CD4-positive, alpha-beta T cell treated with Interleukin-4 for 4 hours (primary cell): ENCODE results near the gene MROH9.
"Not testable (repeated sequence)": the region's sequence is repeated elsewhere in the genome, so short reads cannot be mapped to it uniquely, and the experiment has no call there.

Experiments used
- DNase-seq: peaks from one replicate; pipeline ENCODE4 v3.0.0-alpha.2; 2020

Gene MROH9

GRCh38 chr1:170935231-170935630 is at the start of gene MROH9:
TSS of gene MROH9 (plus strand) at chr1:170935534. CDS start at chr1:170945557, 10,023 bp downstream.
- no peak for DNase-seq

DNA sequence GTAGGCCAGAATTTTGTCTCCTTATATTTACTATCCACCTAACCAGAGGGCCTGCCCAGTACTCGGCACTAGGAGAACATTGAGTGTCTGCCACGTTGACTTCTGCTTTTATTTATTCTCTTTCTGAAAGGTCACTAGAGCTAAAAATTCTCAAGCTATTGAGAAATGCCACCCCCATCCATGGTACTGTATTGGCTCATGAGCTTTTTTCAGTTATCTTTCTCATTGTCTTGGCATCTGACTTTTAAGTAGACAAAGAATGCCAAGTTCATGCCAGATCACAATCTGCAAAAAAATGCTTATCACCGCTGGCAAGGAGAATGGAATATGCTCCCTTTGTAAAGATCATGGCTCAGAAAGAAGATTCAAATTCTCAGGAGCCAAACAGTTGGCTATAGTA is 49.8 kb upstream of the MROH9 start:
- no peak for DNase-seq

GRCh38 chr1:170886460-170886859 is 48.9 kb upstream of the MROH9 start:
- no peak for DNase-seq

GRCh38 chr1:170887726-170888125 is 47.6 kb upstream of the MROH9 start:
- DNase-seq = no peak

- DNase-seq = no peak
Measured at GRCh38 chr1:170891872-170892271, 43.5 kb upstream of the MROH9 start.

GRCh38 chr1:170893655-170894297 is 41.6 kb upstream of the MROH9 start:
- DNase-seq = no peak

DNA sequence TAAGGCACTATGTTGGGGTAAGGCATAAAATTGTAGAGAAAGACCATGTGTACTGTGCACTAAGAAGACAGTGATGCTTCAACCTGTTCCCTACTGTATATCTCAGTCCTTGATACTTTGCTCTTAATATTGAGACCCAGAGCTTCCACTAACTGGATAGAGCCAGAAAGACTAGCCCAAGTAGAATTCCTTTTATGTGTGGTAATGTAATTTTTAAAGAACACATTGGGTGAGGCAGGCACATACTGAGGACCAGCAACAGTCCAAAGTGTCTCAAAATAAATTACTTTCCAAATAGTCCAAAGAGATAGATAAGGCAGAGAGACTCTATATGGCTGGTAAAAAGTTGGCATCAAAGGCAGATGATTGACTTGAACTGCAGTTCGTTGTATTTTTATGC is 31.4 kb upstream of the MROH9 start:
- no peak for DNase-seq

DNA sequence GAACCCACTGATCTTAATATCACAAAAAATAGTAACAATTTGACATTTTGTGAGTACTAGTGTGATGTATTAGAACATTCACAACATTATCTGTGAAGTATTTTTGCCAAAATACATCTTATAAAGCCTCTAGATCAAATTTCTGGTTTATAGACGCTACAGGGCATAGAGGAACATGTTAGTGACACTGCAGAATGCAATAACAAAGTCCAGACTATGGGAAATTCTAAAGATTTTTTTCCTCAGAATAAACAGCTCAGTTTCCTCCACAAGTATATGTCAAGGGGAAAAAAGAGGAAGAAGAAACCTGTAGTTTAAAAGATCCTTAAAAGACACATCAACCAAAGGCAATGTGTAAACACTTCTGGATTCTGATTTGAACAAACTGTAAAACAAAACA is 26.4 kb upstream of the MROH9 start:
- DNase-seq = no peak

DNA sequence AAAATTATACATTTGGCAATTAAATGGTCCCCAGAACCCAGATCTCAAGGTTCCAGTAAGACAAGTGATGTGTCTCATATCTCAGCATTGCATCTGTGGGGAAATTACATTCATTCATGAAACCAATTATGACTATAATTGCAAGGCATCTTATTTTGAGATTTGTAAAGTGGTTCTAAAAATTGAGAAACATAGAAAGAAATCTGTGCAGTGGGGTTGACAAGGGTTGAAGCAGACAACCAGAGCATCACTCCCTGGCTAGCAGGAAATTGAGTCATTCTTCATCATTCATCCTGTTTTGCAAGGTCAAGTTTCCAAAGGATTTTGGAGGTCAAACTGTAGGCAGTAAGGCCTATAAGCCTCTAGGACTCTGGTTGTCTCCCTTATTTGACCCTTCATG is 25.1 kb upstream of the MROH9 start:
- DNase-seq = no peak

GRCh38 chr1:170917373-170917772 is 18.0 kb upstream of the MROH9 start:
- DNase-seq = no peak

GRCh38 chr1:170924656-170925055 is 10.7 kb upstream of the MROH9 start:
- DNase-seq = not testable (repeated sequence)

DNA sequence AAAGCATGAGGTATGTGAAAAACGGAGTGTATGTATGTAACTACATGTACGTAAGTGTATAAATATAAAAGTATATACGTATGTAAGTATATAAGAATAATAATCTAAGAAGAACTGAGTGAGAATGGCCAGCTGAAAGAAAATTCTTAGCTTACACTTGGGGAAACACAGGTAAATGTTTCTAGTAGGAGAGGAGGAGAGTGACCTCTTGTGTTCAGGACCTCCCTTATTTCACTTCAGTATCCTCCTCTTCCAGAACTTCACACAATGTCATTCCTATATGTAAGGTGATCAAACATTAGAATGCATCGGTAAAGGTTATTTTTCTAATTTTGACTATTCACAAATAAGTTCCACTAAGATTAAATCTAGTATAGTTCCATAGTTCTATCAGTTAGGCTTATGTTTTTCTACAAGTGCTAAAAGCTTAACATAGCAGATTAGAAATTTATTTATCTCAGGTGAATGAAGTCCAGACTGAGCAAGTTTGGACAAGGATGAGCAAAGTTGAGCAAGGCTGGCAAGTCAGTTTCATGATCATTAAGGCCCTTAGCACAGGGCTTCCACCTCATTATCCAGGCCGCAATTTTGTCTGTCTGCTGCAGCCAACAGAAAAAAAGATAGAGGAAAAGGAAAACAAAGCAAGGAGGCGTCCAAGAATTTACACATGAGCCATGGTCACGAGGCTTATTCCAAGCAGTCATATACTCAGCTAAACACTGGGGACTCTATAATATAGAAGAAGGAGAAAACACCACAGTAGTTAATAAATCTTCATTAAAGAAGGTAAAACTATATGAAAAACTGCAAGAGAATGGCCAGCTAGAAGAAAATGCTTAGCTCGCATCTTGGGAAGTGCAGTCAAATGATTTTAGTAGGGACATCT is 7.1 kb upstream of the MROH9 start:
- no peak for DNase-seq

DNA sequence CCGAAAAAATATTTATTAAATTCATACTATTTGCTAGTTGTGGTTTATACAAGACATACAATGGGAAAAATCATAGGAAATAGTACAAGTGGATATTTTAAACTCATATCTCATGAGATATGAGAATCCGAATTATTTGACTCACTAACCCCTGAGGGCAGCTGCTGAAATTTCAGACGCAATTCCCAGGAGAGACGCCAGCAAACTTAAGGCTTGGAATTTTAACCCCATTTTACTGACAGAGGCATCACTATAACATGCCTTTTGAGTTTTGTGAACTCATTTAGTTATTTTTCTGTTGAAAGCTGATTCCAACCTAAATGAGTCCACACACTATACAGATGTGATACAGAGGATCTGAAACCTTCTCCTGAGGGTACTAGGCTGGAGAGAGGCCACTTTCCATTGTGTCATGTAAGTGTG is 5.9 kb upstream of the MROH9 start:
- DNase-seq = no peak

DNA sequence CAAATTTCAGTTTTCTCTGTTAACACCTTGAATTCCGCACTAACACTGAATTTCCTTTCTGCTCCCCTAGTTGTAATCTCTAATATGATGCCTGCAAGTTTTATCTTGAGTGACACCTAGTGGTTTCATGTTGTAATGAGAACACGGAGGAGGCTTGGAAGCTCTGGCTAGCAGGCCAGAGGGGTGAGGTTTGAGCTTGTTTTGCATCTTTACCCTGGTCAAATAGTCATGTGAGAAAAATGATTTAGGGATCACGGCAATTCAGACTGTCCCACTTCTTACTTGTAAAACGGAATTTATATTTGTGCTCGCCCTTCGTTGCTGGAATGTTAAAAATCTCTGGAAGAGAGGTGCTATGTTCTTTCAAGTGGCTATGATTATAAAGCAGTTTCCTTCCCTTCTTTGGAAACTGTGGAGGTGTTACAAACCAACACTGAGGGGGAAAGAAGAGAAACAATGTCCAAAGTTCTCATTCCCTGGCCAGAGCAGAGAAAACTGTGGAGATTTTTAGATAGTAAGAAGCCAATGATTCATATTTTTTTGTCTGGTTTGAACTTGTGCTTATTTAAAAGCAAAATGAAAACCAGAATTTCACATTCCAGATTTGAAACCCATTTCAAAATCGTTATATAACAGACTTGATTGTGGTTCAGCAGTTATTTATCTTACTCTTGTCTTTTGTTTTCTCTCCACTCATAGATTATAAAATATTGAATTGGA is 5.3 kb upstream of the MROH9 start:
- DNase-seq = peak; percentile 33

DNA sequence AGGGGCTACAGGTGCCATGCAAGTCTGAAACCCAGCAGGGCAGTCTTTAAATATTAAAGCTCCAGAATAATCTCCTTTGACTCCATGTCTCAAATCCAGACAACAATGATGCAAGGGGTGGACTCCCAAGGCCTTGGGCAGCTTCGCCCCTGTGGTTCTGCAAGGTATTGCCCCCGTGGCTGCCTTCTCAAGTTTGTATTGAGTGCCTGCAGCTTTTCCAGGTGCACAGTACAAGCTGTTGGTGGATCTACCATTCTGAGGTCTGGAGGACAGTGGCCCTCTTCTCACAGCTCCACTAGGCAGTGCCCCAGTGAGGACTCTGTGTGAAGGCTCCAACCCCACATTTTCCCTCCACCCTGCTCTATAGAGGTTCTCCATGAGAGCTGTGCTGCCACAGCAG is 3.7 kb upstream of the MROH9 start:
- DNase-seq = no peak

GRCh38 chr1:170932236-170932635 is 3.1 kb upstream of the MROH9 start:
- no peak for DNase-seq

- no peak for DNase-seq
Measured at GRCh38 chr1:170938281-170938680, 2.9 kb downstream of the MROH9 start.

DNA sequence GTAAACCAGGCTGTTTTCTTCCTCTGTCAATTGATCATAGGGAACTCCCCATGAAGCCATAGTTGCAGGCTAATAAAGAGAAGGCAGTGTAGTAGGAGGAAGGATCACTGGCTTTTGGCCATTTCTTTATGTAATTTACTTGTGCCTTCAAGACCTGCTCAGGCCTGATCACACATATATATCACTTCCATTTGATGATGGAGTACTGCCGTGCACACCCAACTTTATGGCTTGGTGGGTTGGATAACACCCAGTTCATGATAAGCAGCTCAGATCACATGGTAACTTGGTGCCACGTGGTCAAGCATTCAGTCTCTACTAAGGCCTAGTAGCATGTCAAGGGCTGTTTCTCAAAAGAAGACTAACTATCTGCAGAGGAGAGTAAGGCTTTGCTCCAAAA is 4.1 kb downstream of the MROH9 start:
- no peak for DNase-seq

- not testable (repeated sequence) for DNase-seq
Measured at GRCh38 chr1:170951744-170952143, 16.4 kb downstream of the MROH9 start.

DNA sequence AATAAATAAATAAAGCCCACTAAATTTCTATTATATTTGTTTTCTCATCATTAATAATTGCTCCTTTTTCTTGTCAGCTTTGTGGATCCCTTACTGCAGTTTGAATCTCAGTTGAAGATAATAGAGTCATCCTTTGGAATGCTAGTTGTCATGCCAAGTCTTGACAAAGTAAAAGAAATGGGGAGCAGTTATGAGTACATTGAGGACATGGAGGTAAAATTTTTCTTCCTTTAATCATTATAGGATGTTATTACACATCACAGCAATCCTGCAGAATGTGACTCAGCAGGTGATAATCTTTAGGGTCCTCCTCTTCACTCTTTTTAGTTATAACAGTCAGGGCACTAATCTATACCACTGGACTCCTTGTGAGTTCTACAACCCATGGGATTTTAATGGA is 24.1 kb downstream of the MROH9 start:
- DNase-seq = no peak

- DNase-seq = no peak
Measured at GRCh38 chr1:170964506-170964905, 29.2 kb downstream of the MROH9 start.

GRCh38 chr1:170967042-170967910 is 31.9 kb downstream of the MROH9 start:
- peak; percentile 3 for DNase-seq

GRCh38 chr1:170970256-170970655 is 34.9 kb downstream of the MROH9 start:
- DNase-seq = no peak
